Activated naive CD4-positive, alpha-beta T cell treated with anti-CD3 and anti-CD28 coated beads, Interleukin-2, amount 50 U/mL, for 24 hours (primary cell): Measurements from ENCODE around the gene NPHP4.
"Not testable (repeated sequence)": the region's sequence is repeated elsewhere in the genome, so short reads cannot be mapped to it uniquely, and the experiment has no call there.

Source experiments
- H3K27ac Mint-ChIP-seq: one replicate; pipeline ENCODE4 v1.8.0; 2021; ENCODE audit warnings: mild to moderate bottlenecking, mixed read lengths
- H3K27me3 Mint-ChIP-seq: one replicate; pipeline ENCODE4 v1.8.0; 2021; ENCODE audit warnings: mixed read lengths
- H3K36me3 Mint-ChIP-seq: one replicate; pipeline ENCODE4 v1.8.0; 2021; ENCODE audit warnings: mixed read lengths
- H3K4me1 Mint-ChIP-seq: one replicate; pipeline ENCODE4 v1.8.0; 2021; ENCODE audit warnings: mixed read lengths
- H3K4me3 Mint-ChIP-seq: one replicate; pipeline ENCODE4 v1.8.0; 2021; ENCODE audit warnings: mild to moderate bottlenecking, mixed read lengths
- H3K9me3 Mint-ChIP-seq: one replicate; pipeline ENCODE4 v1.8.0; 2021; ENCODE audit warnings: mixed read lengths

The NPHP4 gene

DNA sequence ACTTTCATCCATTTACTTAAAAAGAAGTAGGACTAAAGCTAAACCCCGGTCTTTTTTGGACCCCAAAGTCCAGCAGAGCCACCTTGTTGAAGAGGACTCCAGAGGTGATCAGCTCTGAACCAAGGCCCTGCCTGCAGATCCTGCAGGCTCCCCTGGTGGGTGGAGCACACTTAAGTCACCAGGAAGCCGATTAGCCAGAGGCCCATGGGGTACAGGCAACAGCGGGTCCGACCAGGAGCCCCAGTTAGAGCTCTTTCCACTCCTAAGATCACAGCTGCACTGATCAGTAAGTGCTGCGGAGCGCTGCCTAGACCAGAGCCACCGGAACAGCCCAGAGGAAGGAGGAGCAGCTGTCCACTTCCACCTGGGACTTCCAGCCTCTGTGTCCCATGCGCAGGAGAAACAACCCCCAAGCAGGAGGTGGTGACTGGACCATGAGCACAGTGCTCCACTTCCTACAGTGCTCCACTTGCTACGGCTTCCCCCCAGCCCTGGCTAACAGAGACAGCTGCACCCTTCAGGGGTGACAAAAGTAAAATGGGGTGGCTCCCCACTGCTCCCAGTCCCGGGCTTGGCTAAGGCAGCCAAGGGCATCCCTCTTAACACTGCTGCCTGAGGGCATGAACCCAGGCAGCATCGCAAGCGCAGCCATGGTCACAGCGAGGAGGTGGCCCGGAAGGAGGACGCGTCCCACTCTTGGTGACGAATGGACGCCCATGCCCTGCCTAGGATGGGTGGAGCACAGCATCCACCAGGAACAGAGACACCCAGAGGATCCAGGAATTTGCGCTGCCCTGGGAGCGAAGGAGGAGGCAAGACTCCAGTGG lies 58.0 kb downstream of the NPHP4 start:
- Mint-ChIP-seq H3K4me3 (no peak overlapping the region), H3K36me3 (peaks cover 22% of the 10 kb centered on the region), H3K27me3 (no peaks in the 10 kb centered on the region), H3K27ac (no peak overlapping the region), H3K4me1 (no peaks in the 10 kb centered on the region), H3K9me3 (no peaks in the 10 kb centered on the region)

- H3K36me3 Mint-ChIP-seq, result peaks cover 23% of the 10 kb centered on the region
- H3K4me1 Mint-ChIP-seq, result no peaks in the 10 kb centered on the region
- H3K9me3 Mint-ChIP-seq, result no peaks in the 10 kb centered on the region
- no peak overlapping the region for H3K4me3 Mint-ChIP-seq
- H3K27ac Mint-ChIP-seq, result no peak overlapping the region
- no peaks in the 10 kb centered on the region for H3K27me3 Mint-ChIP-seq
Measured at GRCh38 chr1:5933676-5934057, 58.6 kb downstream of the NPHP4 start.

DNA sequence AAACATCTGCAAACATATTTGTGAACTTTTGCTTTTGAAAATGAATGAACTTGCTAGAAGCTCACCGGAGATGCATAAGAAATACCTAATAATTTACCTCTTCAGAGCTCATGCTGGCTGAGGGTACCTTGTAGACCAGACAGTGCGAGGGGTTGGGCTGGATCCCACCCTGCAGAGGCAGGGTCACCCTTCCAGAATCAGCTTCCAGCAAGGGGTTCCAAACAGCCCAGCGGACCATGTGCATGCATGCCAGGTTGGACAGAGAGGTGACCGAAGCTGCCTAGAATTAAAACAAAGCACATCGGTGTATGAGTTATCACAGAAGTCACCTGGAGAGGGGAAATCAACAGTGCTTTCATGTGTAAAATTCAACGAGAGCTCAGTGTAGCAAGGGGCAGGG lies 59.2 kb downstream of the NPHP4 start:
- Mint-ChIP-seq H3K36me3 (peaks cover 26% of the 10 kb centered on the region), H3K4me1 (no peaks in the 10 kb centered on the region), H3K27ac (no peak overlapping the region), H3K27me3 (no peaks in the 10 kb centered on the region), H3K9me3 (no peaks in the 10 kb centered on the region), H3K4me3 (no peak overlapping the region)

DNA sequence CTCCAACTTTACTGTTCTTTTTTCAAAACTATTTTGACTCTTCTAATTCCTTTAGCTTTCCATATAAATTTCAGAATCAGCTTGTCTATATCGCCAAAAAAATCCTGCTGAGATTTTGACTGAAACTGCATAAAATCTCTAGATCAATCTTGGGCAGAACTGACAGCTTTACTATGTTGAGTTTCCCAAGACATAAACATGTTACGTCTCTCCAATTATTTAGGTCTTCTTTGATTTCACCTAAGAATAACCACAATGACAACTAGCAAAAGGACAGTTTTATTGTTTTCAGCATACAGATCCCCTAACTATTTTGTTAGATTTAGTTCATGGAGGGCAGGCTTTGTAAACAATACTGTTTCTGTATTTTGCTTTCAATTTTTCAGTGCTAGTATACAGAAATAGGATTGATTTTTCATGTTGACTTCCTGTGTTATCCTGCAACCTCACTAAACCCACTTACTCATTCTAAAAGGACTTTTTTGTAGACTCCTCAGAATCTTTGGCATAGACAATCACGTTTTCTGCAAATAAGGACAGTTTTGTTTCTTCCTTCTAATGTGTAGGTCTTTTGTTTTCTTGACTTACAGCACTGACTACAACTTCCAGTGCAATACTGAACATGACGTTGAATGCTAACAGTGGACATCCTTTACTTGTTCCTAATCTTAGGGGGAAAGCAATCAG lies 63.4 kb downstream of the NPHP4 start:
- Mint-ChIP-seq H3K27ac (no peak overlapping the region), H3K9me3 (no peaks in the 10 kb centered on the region), H3K4me1 (no peaks in the 10 kb centered on the region), H3K27me3 (no peaks in the 10 kb centered on the region), H3K4me3 (no peak overlapping the region), H3K36me3 (peaks cover 30% of the 10 kb centered on the region)

- H3K4me1 Mint-ChIP-seq, result no peaks in the 10 kb centered on the region
- H3K9me3 Mint-ChIP-seq, result no peaks in the 10 kb centered on the region
- no peaks in the 10 kb centered on the region for H3K27me3 Mint-ChIP-seq
- H3K4me3 Mint-ChIP-seq, result no peak overlapping the region
- peaks cover 37% of the 10 kb centered on the region for H3K36me3 Mint-ChIP-seq
- no peak overlapping the region for H3K27ac Mint-ChIP-seq
Measured at GRCh38 chr1:5927506-5928370, 64.5 kb downstream of the NPHP4 start.

DNA sequence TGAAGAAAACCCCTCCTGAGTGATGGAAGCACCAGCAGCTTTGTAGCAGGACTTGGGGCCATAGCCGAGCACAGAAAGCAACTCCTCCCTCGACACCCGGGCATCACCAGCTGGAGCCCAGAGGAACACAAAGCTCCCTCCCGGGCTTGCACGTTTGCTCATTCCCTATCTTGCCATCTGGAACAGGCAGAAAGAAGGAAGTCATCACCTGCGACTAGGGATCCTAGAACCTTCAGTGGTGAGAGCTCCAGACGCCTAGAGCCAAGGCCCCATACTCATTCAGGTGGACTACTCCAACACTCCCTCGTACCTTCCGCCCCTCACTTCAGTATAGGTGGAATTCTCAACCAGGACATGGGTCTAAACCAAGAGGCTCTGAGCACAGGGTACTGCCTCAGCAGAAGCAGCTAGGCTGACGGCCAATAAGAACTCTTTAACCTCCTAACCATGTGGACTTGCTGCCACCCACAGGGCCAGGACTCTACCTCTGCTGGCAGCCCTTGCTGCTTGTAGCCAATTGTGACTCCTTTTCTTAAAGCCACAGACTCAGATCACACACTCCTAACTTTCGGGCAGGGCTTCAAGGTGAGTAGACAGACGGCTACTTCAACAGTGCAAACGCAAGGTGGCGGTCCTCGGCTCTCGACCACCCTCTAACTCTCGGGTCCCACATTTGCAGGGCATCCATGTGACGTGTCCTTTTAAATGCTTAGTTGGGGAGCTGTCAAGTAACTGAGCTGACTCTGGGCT lies 65.4 kb downstream of the NPHP4 start:
- Mint-ChIP-seq H3K4me3 (no peak overlapping the region), H3K36me3 (peaks cover 31% of the 10 kb centered on the region), H3K4me1 (no peaks in the 10 kb centered on the region), H3K27me3 (no peaks in the 10 kb centered on the region), H3K9me3 (no peaks in the 10 kb centered on the region), H3K27ac (no peak overlapping the region)

GRCh38 chr1:5922700-5923330 lies 69.4 kb downstream of the NPHP4 start:
- H3K36me3 Mint-ChIP-seq, result peaks cover 21% of the 10 kb centered on the region
- H3K27ac Mint-ChIP-seq, H3K4me1 Mint-ChIP-seq, H3K4me3 Mint-ChIP-seq, H3K9me3 Mint-ChIP-seq, H3K27me3 Mint-ChIP-seq: not testable (repeated sequence)

DNA sequence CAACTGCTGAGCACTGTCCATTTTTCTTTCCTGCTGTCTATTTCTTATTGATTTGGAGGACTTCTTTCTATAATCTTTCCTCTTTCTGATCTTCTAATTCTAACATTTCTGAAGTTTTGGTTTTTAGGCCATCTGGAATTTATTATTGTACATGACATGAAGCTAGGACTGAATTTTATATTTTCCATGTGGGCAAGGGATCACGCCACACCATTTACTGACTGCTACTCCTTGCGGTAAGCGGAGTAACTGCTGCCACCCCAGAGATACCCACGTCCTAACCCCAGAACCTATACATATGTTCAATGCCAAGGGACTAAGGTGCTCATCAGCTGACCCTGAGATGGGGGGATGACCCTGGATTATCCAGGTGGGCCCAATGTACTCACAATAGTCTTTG lies 70.6 kb downstream of the NPHP4 start:
- Mint-ChIP-seq H3K9me3 (no peaks in the 10 kb centered on the region), H3K4me1 (no peaks in the 10 kb centered on the region), H3K4me3 (no peak overlapping the region), H3K36me3 (peaks cover 14% of the 10 kb centered on the region), H3K27me3 (no peaks in the 10 kb centered on the region), H3K27ac (no peak overlapping the region)

DNA sequence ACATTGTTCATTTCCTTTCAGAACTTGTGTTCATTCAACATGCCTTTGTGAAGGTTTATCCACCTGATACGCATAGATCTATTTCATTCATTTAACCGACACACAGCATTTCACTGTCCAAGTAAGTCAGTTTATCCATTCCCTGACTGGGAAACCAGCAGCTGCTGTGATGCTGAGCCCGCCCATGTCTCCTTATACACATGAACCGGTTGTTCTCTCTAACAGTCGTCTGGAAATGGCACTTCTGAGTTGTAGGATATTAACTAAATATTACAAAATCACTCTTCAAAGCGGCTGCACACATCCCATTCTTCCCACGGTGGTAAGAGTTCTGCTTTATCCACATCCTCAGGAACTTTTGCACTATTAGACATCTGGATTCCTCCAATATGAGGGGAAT lies 71.1 kb downstream of the NPHP4 start:
- H3K4me3 Mint-ChIP-seq, result no peak overlapping the region
- peaks cover under 1% of the 10 kb centered on the region for H3K4me1 Mint-ChIP-seq
- H3K36me3 Mint-ChIP-seq, result peaks cover 14% of the 10 kb centered on the region
- no peaks in the 10 kb centered on the region for H3K9me3 Mint-ChIP-seq
- no peaks in the 10 kb centered on the region for H3K27me3 Mint-ChIP-seq
- no peak overlapping the region for H3K27ac Mint-ChIP-seq

GRCh38 chr1:5920201-5920600 lies 72.0 kb downstream of the NPHP4 start:
- Mint-ChIP-seq H3K27ac (no peak overlapping the region), H3K4me3 (no peak overlapping the region), H3K9me3 (no peaks in the 10 kb centered on the region), H3K4me1 (peaks cover 8% of the 10 kb centered on the region), H3K36me3 (peaks cover 11% of the 10 kb centered on the region), H3K27me3 (no peaks in the 10 kb centered on the region)

GRCh38 chr1:5918275-5918649 lies 74.0 kb downstream of the NPHP4 start:
- Mint-ChIP-seq H3K27ac (no peak overlapping the region), H3K4me3 (no peak overlapping the region), H3K36me3 (peaks cover 2% of the 10 kb centered on the region), H3K27me3 (no peaks in the 10 kb centered on the region), H3K9me3 (no peaks in the 10 kb centered on the region), H3K4me1 (peaks cover 13% of the 10 kb centered on the region)

DNA sequence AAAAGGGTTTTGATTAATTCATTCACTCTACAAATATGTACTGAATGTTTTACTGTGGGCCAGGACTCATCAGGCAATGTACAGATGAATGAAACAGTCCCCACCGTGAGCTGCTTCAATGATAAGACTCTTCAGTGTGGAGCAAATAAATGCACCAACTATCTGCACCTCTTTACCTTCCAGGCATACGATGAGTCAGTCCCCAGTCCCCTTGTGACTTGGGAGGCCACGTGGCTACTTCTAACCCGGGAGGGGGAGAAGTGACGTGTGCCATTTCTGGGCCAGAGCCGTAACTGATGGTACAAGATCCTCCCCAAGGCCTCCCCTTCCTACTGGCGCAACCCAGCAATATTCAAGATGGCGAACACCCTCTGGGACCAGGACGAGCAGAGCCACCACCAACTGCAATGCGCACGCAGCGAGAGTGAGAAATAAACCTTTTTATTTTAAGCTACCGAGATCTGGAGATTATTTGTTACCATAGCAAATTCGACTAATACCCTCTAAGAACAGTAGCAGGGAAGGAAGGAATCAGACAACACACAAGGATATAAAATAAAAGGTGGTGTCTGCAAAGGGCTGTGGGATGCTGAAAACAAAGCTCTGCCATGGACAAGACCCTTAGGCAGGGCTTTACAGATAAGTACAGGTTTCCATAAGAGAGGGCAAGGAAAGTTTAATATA lies 74.5 kb downstream of the NPHP4 start:
- H3K9me3 Mint-ChIP-seq, result no peaks in the 10 kb centered on the region
- H3K36me3 Mint-ChIP-seq, result no peaks in the 10 kb centered on the region
- H3K4me1 Mint-ChIP-seq, result peaks cover 13% of the 10 kb centered on the region
- no peaks in the 10 kb centered on the region for H3K27me3 Mint-ChIP-seq
- H3K4me3 Mint-ChIP-seq, result no peak overlapping the region
- H3K27ac Mint-ChIP-seq, result no peak overlapping the region

- H3K4me3 Mint-ChIP-seq, result no peak overlapping the region
- H3K4me1 Mint-ChIP-seq, result peaks cover 13% of the 10 kb centered on the region
- no peaks in the 10 kb centered on the region for H3K9me3 Mint-ChIP-seq
- no peaks in the 10 kb centered on the region for H3K27me3 Mint-ChIP-seq
- H3K27ac Mint-ChIP-seq, result no peak overlapping the region
- no peaks in the 10 kb centered on the region for H3K36me3 Mint-ChIP-seq
Measured at GRCh38 chr1:5917281-5917590, 75.0 kb downstream of the NPHP4 start.

DNA sequence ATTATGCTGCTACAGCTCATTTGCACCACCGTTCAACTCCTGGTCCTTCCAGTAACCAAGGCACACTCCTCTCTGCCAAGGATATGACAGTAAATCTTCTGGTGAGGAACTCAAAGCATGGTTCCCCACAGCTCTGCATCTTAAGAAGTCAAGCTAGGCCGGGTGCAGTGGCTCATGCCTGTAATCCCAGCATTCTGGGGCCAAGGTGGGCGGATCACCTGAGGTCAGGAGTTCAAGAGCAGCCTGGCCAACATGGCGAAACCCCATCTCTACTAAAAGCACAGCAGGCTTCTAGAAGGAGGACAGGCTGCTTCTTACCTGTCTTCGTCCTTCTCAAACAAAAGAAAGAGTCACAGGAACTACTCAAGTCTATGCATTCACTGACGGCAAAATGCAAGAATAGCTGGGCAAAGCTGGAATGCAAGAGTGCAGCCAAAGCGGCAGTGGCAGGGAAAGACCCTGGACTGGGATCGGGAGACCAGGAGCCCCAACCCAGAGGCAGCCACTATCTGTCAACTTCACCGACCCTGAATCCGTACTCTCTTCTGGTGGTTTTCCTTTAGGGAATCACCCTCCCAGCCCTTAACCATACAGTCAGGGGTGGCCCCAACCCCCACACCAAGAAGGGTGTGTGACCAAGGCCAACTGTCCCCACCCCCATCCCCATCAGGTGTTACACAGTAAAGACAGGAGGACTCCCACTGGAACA lies 75.5 kb downstream of the NPHP4 start:
- H3K27ac Mint-ChIP-seq, result no peak overlapping the region
- H3K4me1 Mint-ChIP-seq, result peaks cover 13% of the 10 kb centered on the region
- no peaks in the 10 kb centered on the region for H3K36me3 Mint-ChIP-seq
- H3K4me3 Mint-ChIP-seq, result no peak overlapping the region
- no peaks in the 10 kb centered on the region for H3K9me3 Mint-ChIP-seq
- H3K27me3 Mint-ChIP-seq, result no peaks in the 10 kb centered on the region
